T47D (cell line): ENCODE measurements around the gene ABCB10.
"Not testable (repeated sequence)": the region's sequence is repeated elsewhere in the genome, so short reads cannot be mapped to it uniquely, and the experiment has no call there.

Experiments
- DNase-seq, 2 experiments: peaks; one replicate each; pipeline versions ENCODE4 v3.0.0 to v3.0.0-alpha.2; 2011 to 2012; ENCODE audit warnings: low read depth in 1 of 2, low spot score in 1 of 2
- JUND ChIP-seq: IDR thresholded peaks from 2 replicates; pipeline ENCODE4 v1.6.1; 2012; ENCODE audit warnings: low read depth
- in situ Hi-C: cut with HindIII; loops from 2 replicates; pipeline ENCODE4 v1.10.0; 2016; ENCODE audit warnings: low sequenced_read_pairs, low pct_unique_long_range_greater_than_20kb

ABCB10 gene

GRCh38 chr1:229558460-229559335 lies at the start of gene ABCB10:
Gene ABCB10 (minus strand): TSS chr1:229558707. CDS start chr1:229558652, 55 bp downstream.
- in situ Hi-C loops, result no loop called here
- DNase-seq, result peak; percentile 99
- no peak for TF ChIP-seq JUND

GRCh38 chr1:229607370-229607769 lies 48.9 kb upstream of the ABCB10 start:
- DNase-seq, result no peak
- in situ Hi-C loops, result no loop called here
- no peak for TF ChIP-seq JUND

GRCh38 chr1:229603371-229604005 lies 45.0 kb upstream of the ABCB10 start:
- no peak for TF ChIP-seq JUND
- in situ Hi-C loops, result no loop called here
- no peak for DNase-seq

GRCh38 chr1:229600229-229600628 lies 41.7 kb upstream of the ABCB10 start:
- in situ Hi-C loops, result no loop called here
- TF ChIP-seq JUND, result no peak
- DNase-seq, result no peak

- DNase-seq, result no peak
- in situ Hi-C loops, result no loop called here
- no peak for TF ChIP-seq JUND
Measured at GRCh38 chr1:229599218-229599954, 40.9 kb upstream of the ABCB10 start.

- in situ Hi-C loops, result no loop called here
- TF ChIP-seq JUND, result no peak
Measured at GRCh38 chr1:229597877-229598276, 39.4 kb upstream of the ABCB10 start.

GRCh38 chr1:229596925-229597699 lies 38.6 kb upstream of the ABCB10 start:
- in situ Hi-C loops, result no loop called here
- no peak for TF ChIP-seq JUND
- no peak for DNase-seq

More at GRCh38 chr1:229597877-229598276, 39.4 kb upstream of the ABCB10 start:
- DNase-seq, result no peak

- DNase-seq, in situ Hi-C loops: not testable (repeated sequence)
Measured at GRCh38 chr1:229595876-229596275, 37.4 kb upstream of the ABCB10 start.

GRCh38 chr1:229594227-229595008 lies 35.9 kb upstream of the ABCB10 start:
- in situ Hi-C loops, result no loop called here
- no peak for DNase-seq
- no peak for TF ChIP-seq JUND

- no peak for DNase-seq
- no peak for TF ChIP-seq JUND
- in situ Hi-C loops, result no loop called here
Measured at GRCh38 chr1:229593800-229594199, 35.3 kb upstream of the ABCB10 start.

GRCh38 chr1:229590119-229590518 lies 31.6 kb upstream of the ABCB10 start:
- TF ChIP-seq JUND, result no peak
- no peak for DNase-seq
- in situ Hi-C loops, result no loop called here
